HG03097 (cell line): ENCODE results near the gene RNF169.

Experiments
- ATAC-seq: cut with Tn5 transposase; IDR thresholded peaks from one replicate; pipeline ENCODE4 v1.9.1; 2021; ENCODE audit not compliant: unreplicated experiment, low FRiP score

RNF169 gene

DNA sequence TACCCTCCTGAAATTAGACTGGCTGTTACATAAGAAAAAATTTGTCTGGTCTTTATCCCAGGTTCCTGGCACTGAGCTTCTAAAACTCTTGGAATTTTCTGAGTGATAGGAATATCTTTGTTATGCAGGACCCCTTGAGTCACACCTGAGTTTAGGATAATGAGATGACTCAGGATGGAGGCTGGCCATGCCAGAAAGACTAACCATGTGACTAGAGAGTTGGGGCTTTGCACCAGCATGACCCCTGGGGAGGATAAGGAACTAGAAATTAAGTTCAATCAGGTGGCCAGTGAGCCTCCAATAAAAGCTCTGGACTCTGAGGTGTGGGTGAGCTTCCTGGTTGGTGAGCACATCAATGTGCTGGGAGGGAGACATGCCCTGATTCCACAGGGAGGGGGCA is 112.1 kb downstream of the RNF169 start:
- no peak for ATAC-seq

- no peak for ATAC-seq
Observed at GRCh38 chr11:74863410-74863809, 114.8 kb downstream of the RNF169 start.

DNA sequence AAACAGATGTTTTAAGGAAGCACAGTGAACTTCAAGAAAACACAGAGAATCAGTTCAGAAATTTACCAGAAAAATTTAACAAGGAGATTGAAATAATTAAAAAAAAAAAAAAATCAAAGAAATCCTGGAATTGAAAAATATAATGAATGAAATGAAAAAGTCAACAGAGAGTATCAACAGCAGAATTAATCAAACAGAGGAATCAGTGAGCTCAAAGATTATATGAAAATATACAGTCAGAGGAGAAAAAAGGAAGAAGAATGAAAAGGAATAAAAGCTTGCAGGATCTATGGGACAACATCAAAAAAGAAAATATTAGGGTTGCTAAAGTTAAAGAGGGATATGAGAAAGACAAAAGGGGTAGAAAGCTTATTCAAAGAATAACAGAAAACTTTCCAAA is 117.9 kb downstream of the RNF169 start:
- ATAC-seq: no peak

DNA sequence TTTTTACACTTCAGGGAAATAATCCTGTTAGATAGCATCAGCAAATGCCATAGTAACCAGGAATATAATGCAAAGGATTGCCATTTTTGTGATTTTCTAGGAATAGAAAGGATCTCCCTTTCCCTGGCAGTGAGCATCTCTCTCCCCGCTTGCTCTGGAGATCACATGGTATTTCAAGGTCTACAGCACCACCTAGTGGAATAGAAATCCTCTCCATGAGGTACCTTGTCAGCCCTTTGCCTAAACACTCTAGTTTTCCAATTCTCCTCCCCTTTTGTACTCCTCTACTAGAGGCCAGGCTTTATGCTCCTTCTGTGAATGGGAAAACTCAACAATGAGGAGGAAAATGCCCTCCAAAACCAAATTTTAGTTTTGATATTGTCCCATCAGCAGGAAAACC is 121.8 kb downstream of the RNF169 start:
- no peak for ATAC-seq

DNA sequence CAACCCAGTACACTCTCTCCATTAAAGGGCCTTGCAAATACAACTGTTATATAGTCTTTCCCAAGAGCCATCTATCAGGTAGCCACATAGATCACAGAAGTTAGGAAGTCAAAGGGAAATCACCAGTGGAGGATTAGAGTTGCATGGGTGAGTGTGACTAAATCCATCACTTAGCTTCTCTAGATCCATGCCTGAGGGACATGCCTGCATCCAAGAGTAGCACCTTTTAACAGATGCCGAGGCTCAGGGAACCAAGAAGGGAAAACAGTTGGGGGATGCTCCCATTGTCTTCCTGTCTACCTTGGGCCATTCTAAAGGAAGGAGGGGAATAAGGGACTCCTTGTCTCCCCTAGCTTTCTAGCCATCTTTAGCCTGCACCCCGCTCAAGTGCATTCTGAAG is 122.4 kb downstream of the RNF169 start:
- ATAC-seq: no peak

- ATAC-seq: no peak
Observed at GRCh38 chr11:74877132-74877531, 128.5 kb downstream of the RNF169 start.
